Prostate gland (tissue), 2 donors: Measurements from ENCODE around the gene MYBPC3. TPM values are rescaled to one million over a fixed set of nuclear protein-coding genes. Genes with fewer than 3 reads are reported as not detected.
"Not testable (repeated sequence)": the region's sequence is repeated elsewhere in the genome, so short reads cannot be mapped to it uniquely, and the experiment has no call there.

Source experiments
- DNase-seq: peaks from one replicate; pipeline ENCODE4 v3.0.0-alpha.2; 2019; ENCODE audit warnings: low spot score
- H3K27ac ChIP-seq, 2 donors: fragments of 200-600 bp; sonication (generic); 2 replicates each; pipeline ENCODE4 v1.5.1; 2017 to 2019
- H3K27me3 ChIP-seq: fragments of 200-600 bp; sonication (generic); replicated peaks from 2 replicates; pipeline ENCODE4 v1.5.1; 2019; ENCODE audit not compliant: insufficient read depth
- H3K36me3 ChIP-seq, 2 donors: fragments of 200-600 bp; sonication (generic); 1 replicate in 1 of 2; 2 replicates in 1 of 2; pipeline versions ENCODE4 v1.5.1 to v1.8.1; 2017 to 2019
- H3K4me1 ChIP-seq: fragments of 200-600 bp; sonication (generic); replicated peaks from 2 replicates; pipeline ENCODE4 v1.5.1; 2019
- H3K4me3 ChIP-seq, 2 donors: fragments of 200-600 bp; sonication (generic); 2 replicates each; pipeline ENCODE4 v1.5.1; 2017 to 2019
- H3K9me3 ChIP-seq: fragments of 200-600 bp; sonication (generic); 2 replicates; pipeline ENCODE4 v1.5.1; 2017
- POLR2A ChIP-seq: fragments of 450-650 bp; IDR thresholded peaks from one replicate; pipeline ENCODE4 v1.6.1; 2016; ENCODE audit warnings: antibody characterized with exemption, mild to moderate bottlenecking
- POLR2AphosphoS5 ChIP-seq: sonication (generic); formaldehyde crosslinking; IDR thresholded peaks from one replicate; pipeline ENCODE4 v1.6.1; 2017; ENCODE audit warnings: antibody characterized with exemption
- whole genome bisulfite sequencing: methylation state at CpG from one replicate; pipeline ENCODE4 v1.1.5; 2018; 5-methylcytosine and 5-hydroxymethylcytosine counted together
- intact Hi-C: fragments of 100-400 bp; cut with DNase I; formaldehyde crosslinking; loops from one replicate; pipeline ENCODE4 v1.14.2; 2022
- total RNA-seq, 2 donors: library from RNA; depleted of rRNA; stranded (reverse); fragments of >200 nt; gene quantifications; one replicate each; pipeline ENCODE4 v1.1.0, GENCODE V29; 2016
- TF ChIP-seq, protein P1 (sequence below), 4 experiments: fragments of 200-600 bp in 2 of 4; fragments of 450-650 bp in 2 of 4; sonication (generic) in 2 of 4; IDR thresholded peaks; 1 replicate in 3 of 4; 2 replicates in 1 of 4; pipeline ENCODE4 v1.5.1; 2016 to 2019; ENCODE audit warnings: antibody characterized with exemption in 4 of 4, mild to moderate bottlenecking in 2 of 4, moderate library complexity in 2 of 4

MYBPC3 gene
- total RNA-seq, 2 donors from 2014 or later = 0.91 TPM; not detected in 1

DNA sequence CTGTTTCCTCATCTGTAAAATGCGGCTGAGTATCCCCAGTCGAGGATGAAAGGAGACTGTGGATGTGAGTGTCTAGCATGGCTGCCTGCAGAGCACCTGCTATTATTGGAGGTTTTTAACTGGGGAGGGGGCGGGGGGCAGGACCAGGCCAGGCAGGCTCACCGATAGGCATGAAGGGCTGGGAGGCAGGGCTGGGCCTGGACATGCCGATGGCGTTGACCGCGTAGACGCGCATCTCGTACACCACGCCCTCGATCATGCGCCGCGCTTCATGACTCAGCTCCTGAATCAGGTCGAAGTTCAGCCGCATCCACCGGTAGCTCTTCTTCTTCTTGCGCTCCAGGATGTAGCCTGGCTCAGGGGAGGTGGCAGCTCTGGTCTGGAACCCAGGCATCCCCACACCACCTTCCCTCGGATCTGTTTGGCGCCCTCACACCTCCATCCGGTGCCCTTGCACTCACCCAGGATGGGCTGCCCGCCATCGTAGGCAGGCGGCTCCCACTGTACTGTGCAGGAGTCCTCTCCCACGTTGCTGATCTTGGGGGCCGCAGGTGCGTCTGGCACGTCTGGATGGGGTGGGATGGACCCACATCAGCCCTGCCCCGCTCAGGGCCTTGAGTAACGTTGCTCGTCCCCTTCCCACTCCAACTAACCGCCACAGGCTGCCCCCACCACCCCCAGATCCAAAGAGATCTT is 15.1 kb downstream of the MYBPC3 start:
- Histone ChIP-seq H3K4me3 (no peak overlapping the region), H3K4me1 (no peaks in the 10 kb centered on the region), H3K27ac (no peak overlapping the region), H3K9me3 (no peaks in the 10 kb centered on the region), H3K36me3 (no peaks in the 10 kb centered on the region), H3K27me3 (no peaks in the 10 kb centered on the region)
- intact Hi-C loops = no loop called here
- 88% methylated on average over 32 of the region's 34 CpGs for WGBS
- DNase-seq = no peak
- TF ChIP-seq POLR2A (no peak), POLR2AphosphoS5 (no peak)
- TF ChIP-seq, protein P1, sequence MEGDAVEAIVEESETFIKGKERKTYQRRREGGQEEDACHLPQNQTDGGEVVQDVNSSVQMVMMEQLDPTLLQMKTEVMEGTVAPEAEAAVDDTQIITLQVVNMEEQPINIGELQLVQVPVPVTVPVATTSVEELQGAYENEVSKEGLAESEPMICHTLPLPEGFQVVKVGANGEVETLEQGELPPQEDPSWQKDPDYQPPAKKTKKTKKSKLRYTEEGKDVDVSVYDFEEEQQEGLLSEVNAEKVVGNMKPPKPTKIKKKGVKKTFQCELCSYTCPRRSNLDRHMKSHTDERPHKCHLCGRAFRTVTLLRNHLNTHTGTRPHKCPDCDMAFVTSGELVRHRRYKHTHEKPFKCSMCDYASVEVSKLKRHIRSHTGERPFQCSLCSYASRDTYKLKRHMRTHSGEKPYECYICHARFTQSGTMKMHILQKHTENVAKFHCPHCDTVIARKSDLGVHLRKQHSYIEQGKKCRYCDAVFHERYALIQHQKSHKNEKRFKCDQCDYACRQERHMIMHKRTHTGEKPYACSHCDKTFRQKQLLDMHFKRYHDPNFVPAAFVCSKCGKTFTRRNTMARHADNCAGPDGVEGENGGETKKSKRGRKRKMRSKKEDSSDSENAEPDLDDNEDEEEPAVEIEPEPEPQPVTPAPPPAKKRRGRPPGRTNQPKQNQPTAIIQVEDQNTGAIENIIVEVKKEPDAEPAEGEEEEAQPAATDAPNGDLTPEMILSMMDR (IDR thresholded peaks at IDR 0.05) = no peak

DNA sequence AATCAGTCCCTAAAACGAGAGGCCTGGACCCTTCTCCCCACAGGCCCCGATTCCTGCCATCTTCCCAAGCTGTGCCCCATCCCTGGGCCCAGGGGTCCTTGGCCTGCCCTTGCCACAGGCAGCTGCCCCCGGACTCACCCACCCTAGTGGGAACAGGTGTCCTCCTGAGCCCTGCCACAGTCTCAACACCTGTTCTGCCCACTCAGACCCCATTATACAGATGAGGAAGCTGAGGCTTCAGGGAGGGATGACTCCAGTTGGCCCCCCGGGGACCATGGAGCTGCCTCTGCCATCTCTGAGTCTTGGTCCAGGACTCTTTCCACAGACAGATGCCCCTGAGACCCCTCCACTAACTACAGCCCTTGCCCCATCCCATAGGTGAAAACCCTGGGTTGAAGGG is 15.9 kb downstream of the MYBPC3 start:
- no peak for TF ChIP-seq POLR2A
- TF ChIP-seq, protein P1 (IDR thresholded peaks at IDR 0.05) = no peak
- no peak for TF ChIP-seq POLR2AphosphoS5
- 96% methylated on average over 4 of the region's 4 CpGs for WGBS
- Histone ChIP-seq H3K4me1 (no peaks in the 10 kb centered on the region), H3K9me3 (no peaks in the 10 kb centered on the region), H3K36me3 (no peaks in the 10 kb centered on the region), H3K4me3 (no peak overlapping the region), H3K27ac (no peak overlapping the region), H3K27me3 (no peaks in the 10 kb centered on the region)
- no peak for DNase-seq
- intact Hi-C loops = no loop called here

DNA sequence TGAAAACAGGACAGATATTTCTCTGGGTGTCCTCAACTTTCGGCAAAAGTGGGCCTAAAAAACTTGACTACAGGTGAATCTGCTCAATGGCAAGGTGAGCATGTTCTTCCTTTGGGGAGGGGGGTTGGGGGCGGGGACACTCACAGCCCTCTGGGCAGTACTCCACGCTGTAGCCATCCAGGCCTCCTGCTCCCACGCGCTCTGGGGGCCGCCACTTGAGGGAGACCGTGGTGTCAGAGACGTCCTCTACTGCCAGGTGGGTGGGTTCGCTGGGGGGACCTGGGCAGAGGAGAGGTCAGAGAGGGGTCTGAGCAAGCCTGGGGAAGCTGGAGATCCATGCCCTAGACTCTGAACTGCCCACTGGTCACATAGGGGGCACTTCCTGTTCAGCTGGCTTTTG is 16.8 kb downstream of the MYBPC3 start:
- Histone ChIP-seq H3K4me3 (no peak overlapping the region), H3K27me3 (no peaks in the 10 kb centered on the region), H3K9me3 (no peaks in the 10 kb centered on the region), H3K4me1 (no peaks in the 10 kb centered on the region), H3K27ac (no peak overlapping the region), H3K36me3 (no peaks in the 10 kb centered on the region)
- WGBS = 67% methylated on average over 9 of the region's 9 CpGs
- DNase-seq = no peak
- intact Hi-C loops = no loop called here
- TF ChIP-seq, protein P1 (IDR thresholded peaks at IDR 0.05) = no peak
- TF ChIP-seq POLR2A = no peak
- no peak for TF ChIP-seq POLR2AphosphoS5

DNA sequence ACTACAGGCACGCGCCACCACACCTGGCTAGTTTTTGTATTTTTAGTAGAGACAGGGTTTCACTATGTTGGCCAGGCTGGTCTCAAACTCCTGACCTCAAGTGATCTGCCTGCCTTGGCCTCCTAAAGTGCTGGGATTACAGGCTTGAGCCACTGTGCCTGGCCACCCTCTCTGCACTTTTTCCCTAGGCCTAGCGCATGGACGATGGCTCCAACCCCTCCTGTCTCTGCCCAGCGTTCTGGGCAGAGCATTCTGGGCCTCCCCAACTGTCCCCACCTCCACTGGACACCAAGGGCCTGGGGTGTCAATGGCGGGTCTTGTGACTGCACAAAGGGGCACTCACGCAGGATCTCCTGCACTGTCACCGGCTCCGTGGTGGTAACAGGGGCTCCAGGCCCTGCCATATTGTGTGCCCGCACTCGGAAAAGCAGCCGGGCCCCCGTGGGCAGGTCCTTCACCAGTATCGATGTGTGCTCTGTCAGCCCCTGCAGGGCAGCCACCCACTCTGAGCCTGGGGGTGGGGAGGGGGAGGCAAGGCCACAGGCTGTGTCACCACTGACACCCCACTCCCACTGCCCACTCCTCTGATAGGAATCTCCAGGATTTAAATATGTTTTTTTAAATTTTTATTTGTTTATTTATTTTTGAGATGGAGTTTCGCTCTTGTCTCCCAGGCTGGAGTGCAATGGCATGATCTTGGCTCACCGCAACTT is 17.6 kb downstream of the MYBPC3 start:
- not testable (repeated sequence) for H3K4me1 ChIP-seq, DNase-seq

DNA sequence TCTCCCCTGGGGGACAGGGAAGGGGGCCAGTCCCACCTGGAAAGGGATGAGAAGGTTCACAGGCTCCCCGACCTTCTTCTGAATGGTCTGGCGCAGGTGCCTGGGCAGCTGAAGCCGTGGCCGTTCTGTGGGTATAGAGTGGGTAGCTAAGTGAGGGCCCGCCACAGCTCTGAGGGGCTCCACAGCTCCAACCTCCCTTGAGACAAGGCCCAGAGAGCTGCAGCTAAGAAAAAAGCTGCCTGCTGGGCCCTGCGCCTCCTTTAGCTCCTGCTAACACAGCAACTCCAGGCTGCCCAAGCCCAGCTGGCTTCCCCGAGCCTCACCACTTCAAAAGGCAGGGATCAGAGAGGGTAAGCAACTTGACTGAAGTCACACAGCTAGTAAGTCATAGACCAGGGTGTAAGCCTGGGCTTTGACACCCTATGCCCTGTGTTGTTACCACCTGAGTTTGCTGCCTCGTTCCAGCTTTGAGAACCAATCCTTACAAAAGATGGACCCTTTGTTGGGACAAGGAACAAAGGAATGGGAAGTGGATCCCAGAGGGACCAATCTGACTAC is 18.5 kb downstream of the MYBPC3 start:
- Histone ChIP-seq H3K27ac (no peak overlapping the region), H3K4me3 (no peak overlapping the region), H3K4me1 (no peaks in the 10 kb centered on the region), H3K9me3 (no peaks in the 10 kb centered on the region), H3K36me3 (no peaks in the 10 kb centered on the region), H3K27me3 (no peaks in the 10 kb centered on the region)
- intact Hi-C loops = no loop called here
- TF ChIP-seq, protein P1 (IDR thresholded peaks at IDR 0.05) = no peak
- TF ChIP-seq POLR2AphosphoS5 (no peak), POLR2A (no peak)
- DNase-seq = no peak
- 91% methylated on average over 4 of the region's 8 CpGs for WGBS

More for the DNA sequence above, 17.6 kb downstream of the MYBPC3 start:
- H3K27me3 ChIP-seq, H3K36me3 ChIP-seq, intact Hi-C loops, H3K27ac ChIP-seq, H3K9me3 ChIP-seq, H3K4me3 ChIP-seq: not testable (repeated sequence)
- WGBS = 96% methylated on average over 15 of the region's 16 CpGs
